Activated T-cell treated with anti-CD3 and anti-CD28 coated beads, Interleukin-2, amount 50 U/mL, for 24 hours (primary cell): ENCODE data around the gene PCIF1.

Experiments used
- DNase-seq: peaks from one replicate; pipeline ENCODE4 v3.0.0-alpha.2; 2020
- H3K27ac Mint-ChIP-seq: 2 replicates; pipeline ENCODE4 v1.8.0; 2020; ENCODE audit warnings: mild to moderate bottlenecking, mixed read lengths
- H3K27me3 Mint-ChIP-seq: 2 replicates; pipeline ENCODE4 v1.8.0; 2020; ENCODE audit warnings: mixed read lengths
- H3K36me3 Mint-ChIP-seq: 2 replicates; pipeline ENCODE4 v1.8.0; 2020; ENCODE audit warnings: low read depth, mixed read lengths
- H3K4me1 Mint-ChIP-seq: 2 replicates; pipeline ENCODE4 v1.8.0; 2020; ENCODE audit warnings: low read depth, mixed read lengths
- H3K4me3 Mint-ChIP-seq: 2 replicates; pipeline ENCODE4 v1.8.0; 2020; ENCODE audit warnings: mild to moderate bottlenecking, moderate library complexity, mixed read lengths
- H3K9me3 Mint-ChIP-seq: 2 replicates; pipeline ENCODE4 v1.8.0; 2020; ENCODE audit warnings: mixed read lengths

PCIF1 gene

DNA sequence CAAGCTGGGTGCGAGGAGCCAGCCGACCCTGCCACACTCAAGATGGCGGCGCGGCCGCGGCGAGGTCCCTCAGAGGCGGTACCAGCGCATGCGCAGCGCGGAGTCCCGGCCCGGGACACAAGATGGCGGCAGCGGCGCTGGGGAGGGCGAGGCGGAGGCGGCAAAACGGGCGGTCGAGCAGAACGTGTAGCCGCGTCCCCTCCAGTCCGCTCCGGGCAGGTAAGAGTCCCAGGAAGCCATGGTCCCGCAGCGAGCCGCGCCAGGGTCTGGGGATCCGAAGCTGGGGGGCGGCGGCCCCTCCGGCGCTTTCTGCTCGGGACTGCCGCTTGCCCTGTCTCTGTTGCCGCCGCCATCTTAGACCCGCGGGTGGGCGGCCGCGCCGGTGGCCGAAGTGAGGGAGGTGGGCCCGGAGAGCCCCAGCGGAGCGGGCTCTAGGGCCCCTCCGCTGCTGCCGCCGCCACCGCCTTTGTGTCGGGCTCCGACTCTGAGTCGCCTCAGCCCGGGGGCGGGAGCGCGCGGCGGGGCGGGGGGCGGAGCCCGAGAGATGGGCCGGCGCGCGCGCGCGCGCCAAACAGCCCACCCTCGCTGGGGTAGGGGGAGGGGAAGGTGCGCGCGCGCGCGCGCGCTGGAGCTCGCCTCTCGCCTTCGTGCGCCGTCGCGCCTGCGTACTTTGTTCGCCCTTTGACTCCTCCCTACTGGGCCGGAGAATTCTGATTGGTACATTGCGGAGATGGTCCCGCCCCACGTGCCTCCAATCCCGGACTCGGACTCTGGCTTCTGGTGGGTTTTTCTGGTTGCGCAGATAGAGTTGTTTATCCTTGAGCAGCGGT lies at the start of gene PCIF1:
TSS of gene PCIF1 (plus strand) at position 98 of the 830 bp plus-strand sequence. CDS start 4,317 bp downstream, outside the sequence.
- Mint-ChIP-seq H3K4me1 (peaks cover 37% of the 10 kb centered on the region), H3K9me3 (no peaks in the 10 kb centered on the region), H3K4me3 (peak within 1 kb of the TSS; percentile 99), H3K27me3 (no peaks in the 10 kb centered on the region), H3K36me3 (peaks cover 47% of the 10 kb centered on the region), H3K27ac (peak within 1 kb of the TSS; percentile 100)
- DNase-seq = peak; percentile 99

- Mint-ChIP-seq H3K9me3 (no peaks in the 10 kb centered on the region), H3K27ac (peak overlapping the region; percentile 71), H3K4me1 (peaks cover 63% of the 10 kb centered on the region), H3K36me3 (peaks cover 48% of the 10 kb centered on the region), H3K27me3 (no peaks in the 10 kb centered on the region), H3K4me3 (no peak overlapping the region)
- no peak for DNase-seq
Measured at GRCh38 chr20:45886590-45887345, 47.7 kb upstream of the PCIF1 start.

DNA sequence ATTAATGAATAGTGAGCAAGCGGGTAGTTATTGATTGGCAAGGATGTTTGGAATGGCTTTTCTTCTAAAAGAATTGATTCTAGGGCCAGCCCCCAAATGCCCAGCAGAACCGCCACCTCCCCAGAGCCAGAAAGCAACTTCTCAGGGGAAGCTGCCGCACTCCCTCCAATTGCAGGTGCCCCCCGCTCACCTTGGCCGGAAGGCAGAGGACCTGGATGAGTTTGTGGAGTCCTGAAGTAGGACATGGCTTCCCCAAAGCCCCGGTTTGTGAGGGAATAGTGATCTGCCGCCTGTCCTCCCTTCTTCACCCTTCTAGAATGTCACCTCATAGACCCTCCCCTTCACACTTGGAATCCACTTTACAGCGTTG lies 47.2 kb upstream of the PCIF1 start, which contains the start of gene SPATA25:
TSS of gene SPATA25 (minus strand) at position 277 of the 370 bp plus-strand sequence. CDS start at position 245, 32 bp downstream.
- no peak for DNase-seq
- peaks cover 62% of the 10 kb centered on the region for H3K4me1 Mint-ChIP-seq
- H3K27ac Mint-ChIP-seq = peak within 1 kb of the TSS; percentile 71
- peaks cover 47% of the 10 kb centered on the region for H3K36me3 Mint-ChIP-seq
- H3K9me3 Mint-ChIP-seq = no peaks in the 10 kb centered on the region
- no peaks in the 10 kb centered on the region for H3K27me3 Mint-ChIP-seq
- no peak within 1 kb of the TSS for H3K4me3 Mint-ChIP-seq

DNA sequence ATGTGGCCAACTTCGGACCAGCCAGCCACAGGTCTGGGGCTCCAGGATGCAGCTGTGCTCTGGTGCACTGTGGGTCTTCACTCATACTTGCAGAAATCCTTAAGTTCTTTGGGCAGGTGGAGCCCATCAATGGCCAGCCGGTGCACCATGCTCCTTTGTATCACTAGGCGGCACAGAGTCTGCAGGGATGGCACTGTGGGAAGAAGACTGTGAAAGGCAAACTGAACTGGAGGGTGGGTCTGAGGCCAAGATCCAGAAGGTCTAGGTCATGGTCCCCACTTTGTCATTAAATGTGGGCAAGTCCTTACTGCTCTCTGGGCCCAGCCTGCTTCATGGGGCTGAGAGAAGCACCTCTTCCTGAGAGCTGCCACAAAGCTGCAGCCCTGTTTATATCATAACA lies 45.8 kb upstream of the PCIF1 start:
- H3K27ac Mint-ChIP-seq = no peak overlapping the region
- H3K9me3 Mint-ChIP-seq = no peaks in the 10 kb centered on the region
- no peak for DNase-seq
- peaks cover 62% of the 10 kb centered on the region for H3K4me1 Mint-ChIP-seq
- no peaks in the 10 kb centered on the region for H3K27me3 Mint-ChIP-seq
- H3K36me3 Mint-ChIP-seq = peaks cover 47% of the 10 kb centered on the region
- no peak overlapping the region for H3K4me3 Mint-ChIP-seq

DNA sequence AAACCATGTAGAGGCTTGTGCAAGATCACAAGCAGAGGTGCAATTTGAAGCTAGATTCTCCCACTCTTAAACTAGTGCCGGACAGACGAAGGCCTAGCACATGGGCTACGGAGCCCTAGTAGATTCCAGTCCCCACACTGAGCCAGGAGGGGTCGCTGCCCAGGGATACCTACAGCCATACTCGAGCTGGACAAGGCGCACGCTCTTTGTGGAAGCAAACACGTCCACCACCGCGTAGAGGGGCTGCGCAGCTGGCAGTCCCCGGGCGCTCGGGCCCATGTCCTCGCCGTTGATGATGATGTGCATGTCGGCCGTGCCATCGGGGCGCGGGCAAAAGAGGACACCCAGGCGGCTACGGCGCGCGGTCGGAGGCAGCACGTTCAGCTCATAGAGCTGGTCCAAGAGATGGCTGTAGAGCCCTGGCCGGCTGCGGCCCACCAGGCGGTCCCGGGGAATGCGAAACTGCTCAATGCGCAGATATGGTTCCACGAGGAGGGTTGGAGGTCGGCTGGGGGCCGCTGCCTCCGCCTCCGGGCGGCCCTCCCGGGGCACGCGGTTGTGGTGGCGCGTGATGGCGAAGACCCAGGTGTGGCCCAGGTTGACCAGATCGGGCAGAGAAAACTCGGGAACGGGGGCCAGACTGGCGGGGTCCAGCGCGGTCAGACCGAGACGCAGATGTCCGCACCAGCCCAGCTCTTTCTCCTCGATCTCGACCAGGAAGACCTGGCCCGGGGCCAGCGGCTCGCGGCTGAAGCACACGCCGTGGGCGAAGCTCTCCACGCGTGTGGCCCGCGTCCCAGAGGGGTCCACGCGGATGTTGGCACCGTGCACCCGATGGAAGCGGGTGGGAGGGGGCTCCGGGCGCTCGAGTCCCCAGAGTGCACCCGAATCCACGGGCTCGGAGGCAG lies 44.2 kb upstream of the PCIF1 start:
- H3K4me1 Mint-ChIP-seq = peaks cover 51% of the 10 kb centered on the region
- peaks cover 52% of the 10 kb centered on the region for H3K36me3 Mint-ChIP-seq
- no peaks in the 10 kb centered on the region for H3K9me3 Mint-ChIP-seq
- no peaks in the 10 kb centered on the region for H3K27me3 Mint-ChIP-seq
- H3K27ac Mint-ChIP-seq = peak overlapping the region; percentile 95
- H3K4me3 Mint-ChIP-seq = peak overlapping the region; percentile 87
- peak; percentile 70 for DNase-seq

DNA sequence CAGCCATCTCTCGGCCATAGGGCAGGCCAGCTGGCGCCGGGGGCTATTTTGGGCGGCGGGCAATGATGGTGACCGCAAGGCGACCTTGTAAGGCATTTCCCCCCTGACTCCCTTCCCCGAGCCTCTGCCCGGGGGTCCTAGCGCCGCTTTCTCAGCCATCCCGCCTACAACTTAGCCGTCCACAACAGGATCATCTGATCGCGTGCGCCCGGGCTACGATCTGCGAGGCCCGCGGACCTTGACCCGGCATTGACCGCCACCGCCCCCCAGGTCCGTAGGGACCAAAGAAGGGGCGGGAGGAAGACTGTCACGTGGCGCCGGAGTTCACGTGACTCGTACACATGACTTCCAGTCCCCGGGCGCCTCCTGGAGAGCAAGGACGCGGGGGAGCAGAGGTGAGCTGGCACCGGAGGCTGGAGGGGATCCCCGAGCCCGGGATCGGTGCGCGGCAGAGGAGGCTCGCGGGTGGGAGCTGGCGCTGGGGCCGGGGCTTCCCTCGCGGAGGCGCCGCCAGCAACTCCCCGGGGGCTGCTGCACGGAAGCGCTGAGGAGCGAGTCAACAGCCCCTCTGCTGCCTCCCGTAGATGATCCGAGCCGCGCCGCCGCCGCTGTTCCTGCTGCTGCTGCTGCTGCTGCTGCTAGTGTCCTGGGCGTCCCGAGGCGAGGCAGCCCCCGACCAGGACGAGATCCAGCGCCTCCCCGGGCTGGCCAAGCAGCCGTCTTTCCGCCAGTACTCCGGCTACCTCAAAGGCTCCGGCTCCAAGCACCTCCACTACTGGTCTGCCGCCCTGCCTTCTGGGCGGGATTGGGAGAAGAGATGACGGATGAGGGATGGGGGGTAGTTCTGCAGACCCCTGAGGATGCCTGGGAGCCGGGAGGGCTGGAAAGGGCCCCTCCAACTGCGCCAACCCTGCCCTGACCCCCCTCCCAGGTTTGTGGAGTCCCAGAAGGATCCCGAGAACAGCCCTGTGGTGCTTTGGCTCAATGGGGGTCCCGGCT lies 43.2 kb upstream of the PCIF1 start, which contains the start of the genes CTSA and NEURL2:
TSS of gene CTSA (plus strand) at position 351 of the 999 bp plus-strand sequence. CDS start at position 585, 234 bp downstream.
TSS of gene NEURL2 (minus strand) at position 224 of the 999 bp plus-strand sequence. CDS start at position 7, 217 bp downstream.
- DNase-seq = peak; percentile 91
- Mint-ChIP-seq H3K27ac (peak within 1 kb of the TSS; percentile 95), H3K36me3 (peaks cover 59% of the 10 kb centered on the region), H3K4me1 (peaks cover 44% of the 10 kb centered on the region), H3K9me3 (no peaks in the 10 kb centered on the region), H3K4me3 (peak within 1 kb of the TSS; percentile 87), H3K27me3 (no peaks in the 10 kb centered on the region)

GRCh38 chr20:45892049-45892825 lies 42.2 kb upstream of the PCIF1 start:
- Mint-ChIP-seq H3K27me3 (no peaks in the 10 kb centered on the region), H3K4me1 (peaks cover 41% of the 10 kb centered on the region), H3K9me3 (no peaks in the 10 kb centered on the region), H3K36me3 (peaks cover 62% of the 10 kb centered on the region), H3K4me3 (peak overlapping the region; percentile 87), H3K27ac (peak overlapping the region; percentile 84)
- DNase-seq = no peak

DNA sequence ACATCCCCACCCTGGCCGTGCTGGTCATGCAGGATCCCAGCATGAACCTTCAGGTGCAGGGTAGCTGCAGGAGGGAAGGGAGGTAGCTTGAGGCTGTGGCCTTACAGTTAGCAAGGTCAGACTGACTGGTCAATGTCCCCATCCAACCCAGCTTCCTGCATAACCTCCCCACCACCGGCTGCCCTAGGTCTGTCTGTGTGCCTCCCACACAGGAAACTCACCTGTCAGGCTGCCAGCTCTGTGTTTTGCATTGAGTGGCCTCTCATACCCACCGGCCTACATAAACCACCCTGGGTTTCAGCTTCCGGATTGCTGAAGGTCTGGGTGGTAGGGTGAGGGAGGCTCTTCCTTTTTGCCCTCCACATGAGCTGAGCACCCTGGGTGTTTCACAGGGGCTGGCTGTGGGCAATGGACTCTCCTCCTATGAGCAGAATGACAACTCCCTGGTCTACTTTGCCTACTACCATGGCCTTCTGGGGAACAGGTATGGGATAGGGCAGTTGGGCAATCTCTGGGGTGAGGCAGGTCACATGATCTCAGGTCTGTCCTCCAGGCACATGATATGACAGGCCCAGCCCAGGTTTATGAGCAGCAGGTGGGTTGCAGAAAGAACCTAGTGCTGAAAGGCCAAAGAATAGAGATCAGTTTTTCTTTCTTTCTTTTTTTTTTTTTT lies 41.5 kb upstream of the PCIF1 start:
- Mint-ChIP-seq H3K4me3 (peak overlapping the region; percentile 87), H3K27ac (peak overlapping the region; percentile 84), H3K9me3 (no peaks in the 10 kb centered on the region), H3K27me3 (no peaks in the 10 kb centered on the region), H3K36me3 (peaks cover 70% of the 10 kb centered on the region), H3K4me1 (peaks cover 37% of the 10 kb centered on the region)
- DNase-seq = no peak

GRCh38 chr20:45893831-45894230 lies 40.7 kb upstream of the PCIF1 start:
- H3K9me3 Mint-ChIP-seq = no peaks in the 10 kb centered on the region
- H3K36me3 Mint-ChIP-seq = peaks cover 70% of the 10 kb centered on the region
- H3K4me1 Mint-ChIP-seq = peaks cover 37% of the 10 kb centered on the region
- no peaks in the 10 kb centered on the region for H3K27me3 Mint-ChIP-seq
- no peak overlapping the region for H3K4me3 Mint-ChIP-seq
- DNase-seq = no peak
- H3K27ac Mint-ChIP-seq = peak overlapping the region; percentile 24

- H3K4me3 Mint-ChIP-seq = no peak overlapping the region
- H3K27ac Mint-ChIP-seq = no peak overlapping the region
- peaks cover 31% of the 10 kb centered on the region for H3K4me1 Mint-ChIP-seq
- no peaks in the 10 kb centered on the region for H3K27me3 Mint-ChIP-seq
- peaks cover 73% of the 10 kb centered on the region for H3K36me3 Mint-ChIP-seq
- no peak for DNase-seq
- H3K9me3 Mint-ChIP-seq = no peaks in the 10 kb centered on the region
Measured at GRCh38 chr20:45894797-45895196, 39.7 kb upstream of the PCIF1 start.

DNA sequence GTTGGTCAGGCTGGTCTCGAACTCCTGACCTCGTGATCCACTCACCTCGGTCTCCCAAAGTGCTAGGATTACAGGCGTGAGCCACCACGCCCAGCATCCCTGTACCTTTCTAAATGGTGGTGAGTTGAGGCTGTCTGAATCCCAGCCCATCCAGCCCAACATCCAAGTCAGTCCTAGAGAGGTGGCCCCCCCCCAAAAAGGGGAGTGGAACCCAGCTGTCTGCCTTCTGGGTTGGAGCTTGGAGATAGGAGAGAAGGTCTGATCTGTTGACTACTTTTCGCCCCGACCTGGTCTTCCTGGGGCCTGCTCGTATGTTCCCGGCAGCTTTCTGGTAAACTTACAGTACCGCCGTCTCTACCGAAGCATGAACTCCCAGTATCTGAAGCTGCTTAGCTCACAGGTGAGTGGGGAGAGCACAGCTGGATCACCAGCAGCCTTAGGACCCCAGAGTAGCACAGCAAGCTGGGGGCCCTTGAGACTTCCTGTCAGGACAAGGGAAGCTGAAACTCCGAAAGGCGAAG lies 37.8 kb upstream of the PCIF1 start:
- H3K27ac Mint-ChIP-seq = no peak overlapping the region
- H3K4me1 Mint-ChIP-seq = peaks cover 21% of the 10 kb centered on the region
- H3K27me3 Mint-ChIP-seq = no peaks in the 10 kb centered on the region
- peaks cover 66% of the 10 kb centered on the region for H3K36me3 Mint-ChIP-seq
- H3K4me3 Mint-ChIP-seq = no peak overlapping the region
- no peaks in the 10 kb centered on the region for H3K9me3 Mint-ChIP-seq
- DNase-seq = no peak

- DNase-seq = no peak
- Mint-ChIP-seq H3K27me3 (no peaks in the 10 kb centered on the region), H3K9me3 (no peaks in the 10 kb centered on the region), H3K27ac (no peak overlapping the region), H3K4me1 (peaks cover 17% of the 10 kb centered on the region), H3K4me3 (no peak overlapping the region), H3K36me3 (peaks cover 66% of the 10 kb centered on the region)
Measured at GRCh38 chr20:45897289-45897688, 37.2 kb upstream of the PCIF1 start.
